NCI-H2029 treated with DMSO at 0.1 percent for 48 hours (cell line): ENCODE measurements around the gene CERS6.
A peak's percentile ranks its signal among the peaks of the same experiment; 100 is the strongest.
"Not testable (repeated sequence)": the region's sequence is repeated elsewhere in the genome, so short reads cannot be mapped to it uniquely, and the experiment has no call there.

Source experiments
- DNase-seq: peaks from one replicate; lab custom pipeline; 2025; lab: John Stamatoyannopoulos, UW

CERS6 gene

DNA sequence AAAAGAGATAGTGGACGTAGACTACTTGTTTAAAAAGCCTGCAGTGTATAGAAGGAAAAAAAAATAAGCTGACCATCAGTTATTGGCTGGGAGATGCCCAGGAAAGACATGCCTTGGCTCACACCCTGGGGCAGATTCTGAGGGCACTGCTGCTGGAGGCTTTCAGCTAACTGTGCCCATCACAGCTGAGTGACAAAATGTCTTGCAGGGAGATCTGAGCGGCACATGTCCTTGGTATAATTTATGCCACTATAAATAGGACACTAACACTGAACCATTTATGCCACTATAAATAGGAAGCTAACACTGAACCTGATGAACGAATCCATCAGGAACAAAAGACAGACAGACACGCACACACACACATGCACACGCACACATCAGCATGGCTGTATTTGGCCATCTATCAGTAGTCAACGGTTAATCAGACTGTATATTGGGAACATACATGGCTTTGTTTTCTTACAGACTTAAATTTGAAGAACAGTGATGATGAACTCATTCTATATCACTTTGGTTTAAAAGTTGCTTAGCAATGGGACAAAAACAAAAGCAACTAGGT, 278.2 kb downstream of the CERS6 start:
- DNase-seq = no peak

DNA sequence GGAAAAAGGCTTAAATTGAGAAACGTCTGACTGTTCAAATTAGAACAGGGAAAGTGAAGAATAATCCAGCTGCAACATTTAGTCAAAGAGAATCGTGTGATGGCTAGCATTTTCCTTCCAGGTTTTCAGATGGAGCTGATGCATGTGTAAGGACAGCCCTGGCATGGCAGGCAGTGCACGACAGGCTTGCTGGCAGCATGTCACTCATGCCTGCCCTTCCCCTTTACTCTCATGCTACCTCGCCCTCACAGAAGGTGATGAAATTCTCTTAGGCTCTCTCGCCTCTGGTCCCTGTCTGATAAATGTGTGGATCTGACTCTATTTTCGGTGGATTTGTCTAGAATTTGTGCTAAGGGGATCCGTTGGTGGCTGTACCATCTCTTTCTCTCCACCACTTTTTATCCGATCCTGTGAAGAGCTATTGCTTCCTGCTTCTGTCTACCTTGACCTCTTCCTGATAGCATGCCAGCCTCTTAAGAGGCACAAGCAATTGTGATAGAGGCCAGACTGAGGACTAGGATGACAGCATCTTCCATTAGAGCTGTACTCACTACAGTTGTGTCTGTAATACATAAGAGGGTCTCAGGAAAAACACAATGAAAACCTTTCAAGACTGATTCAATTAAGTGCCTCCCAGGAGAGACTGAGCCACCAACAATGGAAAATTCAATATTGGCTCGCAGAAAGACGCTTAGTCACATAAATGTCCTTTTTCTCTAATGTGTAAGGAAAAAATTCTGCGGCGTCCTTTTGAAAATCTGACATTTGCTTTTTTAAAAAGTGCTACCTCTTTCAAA, 280.8 kb downstream of the CERS6 start:
- DNase-seq = no peak

DNA sequence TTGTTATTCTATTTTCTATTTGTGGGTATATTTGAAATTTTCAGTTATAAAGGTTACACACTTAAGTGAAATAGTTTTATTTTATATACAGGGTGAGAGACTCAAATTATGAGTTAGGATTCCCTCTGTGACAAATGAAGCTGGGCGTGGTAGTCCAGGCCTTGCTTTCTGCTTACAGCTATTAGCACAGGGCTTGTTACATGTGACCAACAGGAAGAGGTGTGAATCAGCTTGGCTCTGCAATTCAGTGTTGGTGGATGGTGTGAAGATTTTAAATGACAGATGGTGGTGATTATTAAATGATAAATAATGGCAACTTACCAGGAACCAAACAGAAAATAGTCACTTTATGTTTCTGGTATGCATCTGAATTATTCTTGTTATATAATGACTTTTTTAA, 282.0 kb downstream of the CERS6 start:
- no peak for DNase-seq

DNA sequence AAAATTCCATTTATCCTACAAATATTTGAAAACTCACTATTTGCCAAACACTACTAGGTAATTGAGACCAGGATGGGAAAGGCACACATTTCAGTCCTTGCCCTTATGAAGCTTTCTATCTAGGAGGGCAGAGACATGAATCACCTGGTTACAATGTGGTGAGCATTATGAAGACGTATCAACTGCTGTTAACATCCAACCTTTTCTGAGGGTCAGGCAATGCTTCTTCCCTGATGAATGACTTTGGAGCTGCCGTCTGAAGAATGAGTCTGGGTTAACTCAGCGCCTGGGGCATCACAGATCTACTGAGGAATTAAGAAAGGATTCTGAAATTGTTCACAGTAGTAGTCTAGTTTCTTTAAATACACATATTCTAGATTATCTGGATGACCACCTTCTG, 284.3 kb downstream of the CERS6 start:
- DNase-seq = no peak

DNA sequence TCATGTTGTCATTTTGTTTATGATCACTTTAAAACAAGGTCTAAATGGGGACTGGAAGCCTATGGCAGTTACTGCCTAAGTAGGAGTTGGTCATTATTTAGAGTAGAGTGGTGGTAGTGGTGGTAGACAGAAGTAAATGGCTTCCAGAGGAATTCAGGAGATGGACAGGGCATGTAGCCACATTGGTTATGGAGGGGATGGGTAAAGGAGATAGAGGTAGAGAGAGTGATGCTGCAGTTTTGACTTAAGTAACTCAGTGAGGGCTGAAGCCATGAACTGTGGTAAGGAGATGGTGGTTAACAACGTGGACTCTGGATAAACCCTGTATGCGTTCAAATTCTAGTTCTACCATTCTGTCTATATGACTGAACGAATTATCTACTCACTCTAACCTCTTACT, 284.7 kb downstream of the CERS6 start:
- DNase-seq = no peak

DNA sequence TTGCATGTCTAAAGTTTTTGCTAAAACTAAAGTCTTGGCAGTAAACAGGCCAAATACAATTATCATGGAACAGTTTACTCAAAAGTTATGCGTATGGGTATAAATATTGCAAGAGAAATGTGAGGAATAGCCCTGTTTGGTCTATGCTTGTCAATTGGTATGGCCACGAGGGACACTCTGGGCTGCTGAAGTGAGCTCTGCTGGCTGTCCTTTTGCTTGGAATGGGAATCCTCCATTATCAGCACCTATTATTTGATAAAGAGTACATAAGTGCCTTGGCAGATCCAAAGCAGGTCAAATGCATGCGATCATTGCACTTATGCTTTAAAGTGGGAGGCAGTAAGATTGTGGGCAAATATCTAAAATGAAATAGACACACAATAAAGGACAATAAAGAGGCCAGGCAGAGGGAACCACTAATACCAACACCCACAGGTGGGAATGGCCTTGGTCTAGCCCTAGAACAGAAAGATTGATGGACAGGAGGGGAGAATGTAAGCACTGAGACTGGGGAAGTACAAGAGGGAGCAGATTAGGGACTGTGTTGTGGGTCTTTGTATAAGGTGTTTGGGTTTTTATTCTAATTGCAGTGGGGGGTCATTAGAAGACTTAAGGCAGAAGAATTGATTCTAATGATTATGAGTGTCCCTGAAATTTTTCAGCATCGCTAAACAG, 286.3 kb downstream of the CERS6 start:
- DNase-seq = peak; percentile 44

DNA sequence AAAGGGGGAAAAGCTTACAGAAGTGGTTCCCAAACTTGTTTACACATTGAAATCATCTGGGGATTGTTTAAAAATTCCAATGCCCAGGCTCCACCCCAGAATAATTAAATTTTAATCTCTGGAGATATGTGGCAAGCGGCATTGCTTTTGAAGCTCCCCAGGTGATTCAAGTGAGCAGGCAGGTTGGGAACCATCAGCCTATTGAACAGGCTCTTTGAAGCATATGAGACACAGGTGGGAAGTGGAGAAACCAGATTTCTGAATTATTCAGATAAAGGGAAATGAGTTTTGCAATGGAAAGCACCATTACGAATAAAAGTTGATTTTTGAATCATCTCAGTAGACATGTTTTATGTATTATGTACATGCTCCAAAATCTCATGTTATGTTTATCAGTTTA, 288.8 kb downstream of the CERS6 start:
- no peak for DNase-seq

DNA sequence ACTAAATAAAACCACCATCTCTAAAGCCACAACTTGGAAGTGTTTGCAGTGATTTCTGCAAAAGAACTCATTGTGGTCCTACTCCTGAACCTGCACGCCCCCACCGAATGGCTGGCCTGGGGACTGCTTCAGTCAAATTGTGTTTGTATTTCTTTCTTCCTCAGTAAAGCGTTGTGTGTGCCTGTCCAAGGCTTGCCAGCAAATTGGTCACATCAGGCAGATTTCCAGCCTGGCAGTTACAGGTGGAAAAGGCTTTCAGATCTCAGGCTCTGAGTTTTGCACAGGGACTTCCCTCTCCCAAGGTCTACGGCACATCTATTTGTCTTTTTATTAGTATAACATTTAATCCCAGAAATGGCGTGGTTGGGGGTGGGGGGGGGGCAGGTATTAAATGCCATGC, 292.4 kb downstream of the CERS6 start:
- no peak for DNase-seq

DNA sequence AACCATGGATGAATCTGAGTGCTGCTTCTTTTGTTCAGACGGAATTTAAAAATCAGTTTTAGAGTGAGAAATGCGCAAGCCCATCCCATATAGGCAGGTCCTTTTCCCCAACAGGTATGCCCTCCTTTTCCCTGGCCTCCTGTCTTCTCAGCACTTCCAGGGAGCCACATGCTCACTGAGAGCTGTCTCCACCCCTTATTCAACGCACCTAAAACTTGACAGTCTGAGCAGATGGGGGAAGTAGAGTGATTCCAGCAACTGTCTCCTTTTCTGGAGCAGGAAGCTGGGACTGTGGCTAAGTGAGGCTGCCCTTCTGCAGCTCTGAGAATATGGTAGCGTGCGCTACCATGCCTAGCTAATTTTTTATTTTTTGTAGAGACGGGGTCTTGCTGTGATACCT, 293.2 kb downstream of the CERS6 start:
- no peak for DNase-seq

DNA sequence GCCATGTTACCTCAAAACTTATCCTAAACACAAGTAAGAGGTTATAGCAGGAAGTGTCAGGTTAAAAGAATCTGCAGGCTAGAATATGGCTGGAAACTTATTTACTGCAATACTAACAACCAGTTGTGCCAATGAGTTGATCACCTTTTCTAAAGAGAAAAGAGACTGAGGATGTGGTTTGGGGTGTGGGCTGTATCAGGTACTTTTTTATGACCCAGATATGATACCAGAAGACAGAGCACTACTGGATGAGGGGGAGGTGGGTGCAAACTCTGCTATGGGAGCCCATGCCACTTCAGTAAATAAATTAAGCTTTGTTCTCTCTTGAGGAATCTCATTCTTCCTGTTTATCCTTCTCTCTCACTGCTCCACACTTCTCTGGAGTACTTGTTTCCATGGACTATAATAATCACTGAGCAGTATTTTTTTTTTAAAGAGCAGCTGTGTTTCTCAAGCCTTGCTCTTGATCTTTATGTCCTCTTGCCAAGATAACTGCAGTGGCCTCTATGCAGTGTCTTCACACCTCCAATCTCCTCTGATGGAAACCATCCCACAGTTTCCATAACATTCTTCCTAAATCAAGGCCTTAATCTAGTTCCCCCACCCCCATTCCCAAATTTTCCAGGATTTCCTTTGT, 295.1 kb downstream of the CERS6 start:
- DNase-seq = peak; percentile 47

DNA sequence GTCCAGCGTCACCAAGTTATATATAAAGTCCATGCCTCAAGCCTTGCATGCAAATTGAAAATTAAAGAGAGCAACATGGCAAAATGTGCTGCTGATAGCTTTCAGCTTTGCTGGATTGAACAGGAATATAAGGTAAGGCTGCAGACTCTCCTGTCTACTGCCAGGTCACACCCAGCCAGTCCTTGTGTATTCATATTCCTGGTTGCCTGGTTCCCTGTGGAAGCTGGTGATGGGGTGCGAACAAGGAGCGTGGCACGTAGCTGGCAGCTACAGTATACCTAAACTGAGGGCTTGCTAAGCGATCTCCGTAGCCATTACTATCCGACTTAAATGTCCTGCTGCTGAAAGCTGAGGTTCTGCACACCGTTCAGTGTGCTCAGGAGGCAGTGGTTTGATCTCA, 296.3 kb downstream of the CERS6 start:
- no peak for DNase-seq

DNA sequence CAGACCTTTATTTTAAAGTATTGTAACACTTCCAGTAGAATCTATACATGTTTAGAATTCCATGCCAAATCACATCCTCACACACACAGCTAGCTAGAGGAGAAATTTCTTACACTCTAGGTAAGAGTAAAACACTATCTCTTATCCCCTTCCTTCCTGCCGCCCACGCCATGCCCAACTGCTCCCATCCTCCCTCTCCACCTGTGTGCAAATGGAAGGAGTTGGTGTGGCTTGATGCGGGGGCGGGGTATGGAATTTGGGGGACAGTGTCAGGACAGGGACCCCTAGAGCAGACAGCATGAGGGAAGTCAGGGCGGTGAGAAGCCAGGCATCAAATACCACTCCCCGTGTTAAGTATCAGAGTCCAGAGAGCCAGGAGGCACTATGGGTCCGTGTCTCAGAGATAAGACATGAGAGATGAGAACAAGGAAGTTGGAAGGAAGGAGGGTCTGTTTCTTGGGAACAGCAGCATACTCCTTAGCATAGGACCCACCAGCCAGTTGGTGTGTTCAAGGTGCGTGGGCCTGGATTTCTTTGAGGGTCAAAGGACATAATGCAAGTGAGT, 297.8 kb downstream of the CERS6 start:
- DNase-seq = no peak

DNA sequence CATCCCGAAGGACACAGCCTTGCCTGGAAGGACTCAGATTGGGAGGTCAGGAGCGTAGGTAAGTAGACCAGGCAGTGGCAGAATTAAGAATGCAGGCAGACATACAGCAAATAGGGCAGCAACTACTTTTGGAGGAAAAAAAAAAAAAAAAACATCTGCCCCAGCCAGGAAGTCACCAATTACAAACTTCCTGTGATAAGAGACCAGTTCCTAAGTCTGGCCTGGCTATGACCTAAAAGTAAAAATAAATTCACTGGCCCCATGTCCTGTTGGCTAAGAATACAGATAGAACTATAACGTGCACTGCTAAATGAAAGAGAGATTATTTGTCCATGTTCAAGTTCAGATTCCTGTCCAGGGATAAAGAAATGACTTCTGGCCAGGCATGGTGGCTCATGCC, 301.2 kb downstream of the CERS6 start:
- DNase-seq = no peak

DNA sequence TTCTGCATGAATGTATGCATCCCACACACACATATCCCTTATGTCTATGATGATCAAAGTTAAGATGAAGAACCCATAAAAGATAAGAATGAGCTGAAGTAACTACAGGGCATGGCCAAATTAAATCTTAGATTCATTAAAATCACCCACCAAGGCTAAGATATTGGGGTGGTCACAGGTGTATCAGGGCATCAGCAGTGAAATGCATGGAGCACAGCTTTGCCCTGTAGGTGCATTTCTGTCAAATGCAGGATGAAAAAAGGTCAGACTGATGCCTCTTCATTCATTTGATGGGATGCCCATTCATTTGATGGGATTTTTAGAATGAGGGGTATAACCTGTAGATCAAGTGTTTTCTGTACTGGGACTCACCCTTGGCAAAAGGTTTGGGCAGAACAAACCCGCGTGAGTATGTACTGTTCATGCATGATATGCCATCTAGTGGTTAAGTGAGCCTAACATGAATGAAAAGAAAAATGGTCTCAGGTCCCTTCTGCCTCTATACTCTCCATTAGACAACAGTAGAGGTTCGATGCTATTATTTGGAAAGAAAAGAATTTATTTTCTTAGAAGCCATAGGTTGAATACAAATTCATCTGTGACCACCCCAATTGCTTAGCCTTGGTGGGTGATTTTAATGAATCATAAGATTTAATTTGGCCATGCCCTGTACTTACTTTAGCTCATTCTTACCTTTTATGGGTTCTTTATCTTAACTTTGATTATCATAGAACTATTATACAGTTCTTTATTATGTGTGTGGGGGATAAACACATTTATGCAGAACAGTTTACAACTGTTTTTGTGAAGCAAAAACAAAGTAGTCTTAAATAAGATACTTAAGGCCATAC, 303.1 kb downstream of the CERS6 start:
- DNase-seq = peak; percentile 20

DNA sequence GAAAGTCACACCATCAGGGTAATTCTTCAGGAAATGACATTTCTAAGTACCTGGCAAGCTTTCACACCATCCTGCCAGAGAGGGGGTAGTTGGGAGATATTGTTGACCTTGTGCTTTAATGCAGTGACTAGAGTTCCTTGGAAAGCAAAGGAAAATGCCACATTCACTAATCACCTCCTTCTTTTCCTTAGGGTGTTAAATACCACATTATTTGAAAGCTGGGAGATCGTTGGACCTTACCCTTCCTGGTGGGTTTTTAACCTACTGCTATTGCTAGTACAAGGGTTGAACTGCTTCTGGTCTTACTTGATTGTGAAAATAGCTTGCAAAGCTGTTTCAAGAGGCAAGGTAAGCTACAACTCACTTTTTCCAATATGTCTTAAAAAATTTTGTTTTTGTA, 309.3 kb downstream of the CERS6 start:
- no peak for DNase-seq

DNA sequence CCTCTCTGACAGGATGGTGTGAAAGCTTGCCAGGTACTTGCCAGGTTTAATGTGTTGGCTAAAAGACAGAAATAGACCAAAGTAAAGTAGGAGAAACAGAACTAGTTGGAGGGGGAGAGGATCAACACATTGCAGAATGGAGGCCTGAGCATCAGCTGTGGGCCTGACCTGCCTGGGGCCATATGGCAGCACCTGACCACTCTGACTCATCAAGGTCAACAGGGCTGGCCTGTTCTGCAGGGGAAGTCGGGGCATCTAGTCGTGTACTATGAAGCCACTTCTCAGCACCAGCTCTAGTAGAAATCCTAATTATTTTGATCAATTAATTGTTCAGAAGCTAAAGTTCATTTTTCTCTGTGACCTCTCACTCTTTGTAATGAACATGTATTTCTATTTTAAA, 310.5 kb downstream of the CERS6 start:
- no peak for DNase-seq

DNA sequence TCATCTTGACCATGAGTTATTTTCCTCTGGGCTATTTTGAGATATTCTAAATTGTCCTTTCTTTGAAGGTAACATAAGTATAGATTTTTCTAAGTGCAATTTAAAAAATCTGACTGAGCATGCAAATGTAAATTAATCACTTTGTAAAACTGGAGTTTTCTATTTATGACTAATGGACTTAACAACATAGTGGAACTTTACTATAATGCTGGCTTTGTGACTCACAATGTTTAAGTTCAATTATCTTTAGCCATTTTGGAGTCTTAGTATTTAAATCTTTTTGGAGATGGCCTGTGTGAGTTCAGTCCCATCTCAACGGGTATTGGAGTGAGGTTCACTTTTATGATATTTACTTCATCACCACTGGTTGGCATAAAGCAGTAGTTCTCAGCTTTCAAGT, 311.2 kb downstream of the CERS6 start:
- DNase-seq = no peak

DNA sequence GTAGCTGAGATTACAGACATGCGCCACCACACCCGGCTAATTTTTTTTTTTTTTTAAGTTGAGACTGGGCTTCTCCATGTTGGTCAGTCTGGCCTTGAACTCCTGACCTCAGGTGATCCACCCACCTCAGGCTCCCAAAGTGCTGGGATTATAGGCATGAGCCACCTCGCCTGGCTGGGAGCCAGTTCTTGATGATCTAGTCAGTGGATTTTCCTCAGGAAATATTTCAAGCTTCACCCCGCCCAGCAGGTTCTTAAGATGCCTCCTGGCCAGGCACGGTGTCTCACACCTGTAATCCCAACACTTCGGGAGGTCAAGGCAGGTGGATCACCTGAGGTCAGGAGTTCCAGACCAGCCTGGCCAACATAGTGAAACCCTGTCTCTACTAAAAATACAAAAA, 312.3 kb downstream of the CERS6 start:
- DNase-seq = not testable (repeated sequence)

DNA sequence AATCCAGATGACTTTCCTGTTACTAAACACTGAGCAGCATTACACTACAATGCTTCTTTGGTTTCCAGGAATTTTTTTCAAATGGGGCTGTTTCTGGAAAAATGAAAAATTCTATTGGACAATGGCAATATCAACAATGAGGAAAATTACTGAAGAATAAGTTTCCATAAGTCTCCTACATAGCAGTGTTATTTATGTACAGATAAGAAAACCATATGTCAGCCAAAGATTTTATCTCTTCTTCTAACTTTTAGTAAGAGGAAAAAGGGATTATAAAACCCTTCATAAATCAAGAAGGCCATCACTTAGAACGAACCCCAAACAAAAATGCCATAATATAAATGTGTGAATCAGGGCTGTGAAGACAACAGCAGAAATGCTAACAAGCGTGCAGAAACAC, 314.7 kb downstream of the CERS6 start:
- DNase-seq = no peak

DNA sequence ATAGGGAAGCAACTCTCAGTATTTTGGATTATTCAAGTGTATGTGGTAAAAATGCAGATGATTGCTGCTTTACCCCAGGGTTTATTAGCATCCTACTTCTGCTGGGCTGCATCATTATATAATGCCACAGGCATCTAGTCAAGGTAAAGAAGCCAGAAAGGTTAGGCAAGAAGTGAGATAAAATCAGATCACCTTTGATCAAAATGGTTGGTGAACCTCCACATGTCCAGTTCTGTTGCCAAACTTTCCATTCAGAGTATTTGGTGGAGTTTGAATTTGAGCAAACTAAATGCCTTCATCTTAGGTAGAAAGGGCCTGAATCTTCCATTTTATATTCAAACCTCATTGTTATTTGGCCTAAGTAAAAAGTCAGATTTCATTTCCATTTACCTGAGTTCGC, 316.6 kb downstream of the CERS6 start:
- DNase-seq = no peak

DNA sequence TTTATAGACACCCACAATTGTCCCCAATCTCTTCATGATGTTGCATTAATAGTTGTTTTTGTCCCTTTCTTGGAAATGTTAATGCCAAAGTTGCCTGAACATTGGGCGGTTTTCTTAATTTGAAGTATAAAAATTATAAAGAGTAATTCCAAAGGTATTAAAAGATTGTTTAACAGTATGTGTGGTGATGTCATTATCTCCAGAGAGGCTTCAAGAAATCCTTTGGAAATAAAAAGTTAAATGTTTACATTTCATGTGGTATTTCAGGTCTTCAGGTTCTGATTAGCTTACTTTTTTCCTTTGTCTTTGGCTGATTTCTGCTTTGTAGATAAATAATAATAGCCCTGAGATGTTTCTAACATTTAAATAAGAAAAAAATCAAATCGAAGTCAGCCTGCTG, 317.1 kb downstream of the CERS6 start:
- no peak for DNase-seq
